Endothelial cell of umbilical vein (primary cell): ENCODE data around the gene POFUT2.

ENCODE experiments used
- EZH2 ChIP-seq: IDR thresholded peaks from 2 replicates; pipeline ENCODE4 v1.6.1; 2012; ENCODE audit warnings: borderline replicate concordance, low read depth, mild to moderate bottlenecking, moderate library complexity, low read length, inconsistent platforms; ENCODE audit not compliant: severe bottlenecking
- MYC ChIP-seq: IDR thresholded peaks from one replicate; pipeline ENCODE4 v1.6.1; 2011; ENCODE audit warnings: mild to moderate bottlenecking, low read depth, low read length
- POLR2A ChIP-seq: IDR thresholded peaks from 2 replicates; pipeline ENCODE4 v1.6.1; 2012; ENCODE audit warnings: low read depth, mild to moderate bottlenecking, control low read depth, low read length
- POLR2AphosphoS5 ChIP-seq: IDR thresholded peaks from 2 replicates; pipeline ENCODE4 v1.6.1; 2012; ENCODE audit warnings: low read depth, mild to moderate bottlenecking, control low read depth, low read length, moderate library complexity; ENCODE audit not compliant: insufficient read depth
- TF ChIP-seq, protein P1 (sequence below), 2 donors: IDR thresholded peaks; 1 replicate in 1 of 2; 2 replicates in 1 of 2; pipeline ENCODE4 v1.5.1; 2011; ENCODE audit warnings: low read length in 2 of 2, mild to moderate bottlenecking in 2 of 2, moderate library complexity in 2 of 2, control low read depth in 1 of 2, inconsistent platforms in 1 of 2, low read depth in 1 of 2; ENCODE audit not compliant: insufficient read depth in 1 of 2; ENCODE audit errors: extremely low read depth in 1 of 2
- TF ChIP-seq, protein P2 (sequence below): IDR thresholded peaks from 2 replicates; pipeline ENCODE4 v1.6.1; 2011; ENCODE audit not compliant: insufficient read depth, insufficient read length

GRCh38 chr21:45241357-45241756, 46.3 kb downstream of the POFUT2 start:
- TF ChIP-seq POLR2A (no peak), MYC (no peak), EZH2 (no peak), POLR2AphosphoS5 (no peak)
- TF ChIP-seq, protein P1, sequence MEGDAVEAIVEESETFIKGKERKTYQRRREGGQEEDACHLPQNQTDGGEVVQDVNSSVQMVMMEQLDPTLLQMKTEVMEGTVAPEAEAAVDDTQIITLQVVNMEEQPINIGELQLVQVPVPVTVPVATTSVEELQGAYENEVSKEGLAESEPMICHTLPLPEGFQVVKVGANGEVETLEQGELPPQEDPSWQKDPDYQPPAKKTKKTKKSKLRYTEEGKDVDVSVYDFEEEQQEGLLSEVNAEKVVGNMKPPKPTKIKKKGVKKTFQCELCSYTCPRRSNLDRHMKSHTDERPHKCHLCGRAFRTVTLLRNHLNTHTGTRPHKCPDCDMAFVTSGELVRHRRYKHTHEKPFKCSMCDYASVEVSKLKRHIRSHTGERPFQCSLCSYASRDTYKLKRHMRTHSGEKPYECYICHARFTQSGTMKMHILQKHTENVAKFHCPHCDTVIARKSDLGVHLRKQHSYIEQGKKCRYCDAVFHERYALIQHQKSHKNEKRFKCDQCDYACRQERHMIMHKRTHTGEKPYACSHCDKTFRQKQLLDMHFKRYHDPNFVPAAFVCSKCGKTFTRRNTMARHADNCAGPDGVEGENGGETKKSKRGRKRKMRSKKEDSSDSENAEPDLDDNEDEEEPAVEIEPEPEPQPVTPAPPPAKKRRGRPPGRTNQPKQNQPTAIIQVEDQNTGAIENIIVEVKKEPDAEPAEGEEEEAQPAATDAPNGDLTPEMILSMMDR (IDR thresholded peaks at IDR 0.05; ENCODE audit: extremely low read depth in 1 of 2, insufficient read depth in 1 of 2, low read depth in 1 of 2, low read length in 2 of 2): no peak
- TF ChIP-seq, protein P2, sequence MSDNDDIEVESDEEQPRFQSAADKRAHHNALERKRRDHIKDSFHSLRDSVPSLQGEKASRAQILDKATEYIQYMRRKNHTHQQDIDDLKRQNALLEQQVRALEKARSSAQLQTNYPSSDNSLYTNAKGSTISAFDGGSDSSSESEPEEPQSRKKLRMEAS: no peak
